ENCODE measurements around the gene USP36. TPM values are rescaled to one million over a fixed set of nuclear protein-coding genes. Genes with fewer than 3 reads are reported as not detected.

USP36 gene
- total RNA-seq, 1 donor from 2014 or later, result 71.2 TPM

GRCh38 chr17:78765821-78766220, 74.8 kb downstream of the USP36 start:
- no peak for DNase-seq (ENCODE audit: extremely low spot score in 2 of 2)
- no peak overlapping the region for H3K4me3 ChIP-seq
- no peaks in the 10 kb centered on the region for H3K36me3 ChIP-seq
- peaks cover 64% of the 10 kb centered on the region for H3K4me1 ChIP-seq
- no peaks in the 10 kb centered on the region for H3K27me3 ChIP-seq
- TF ChIP-seq, protein P1, sequence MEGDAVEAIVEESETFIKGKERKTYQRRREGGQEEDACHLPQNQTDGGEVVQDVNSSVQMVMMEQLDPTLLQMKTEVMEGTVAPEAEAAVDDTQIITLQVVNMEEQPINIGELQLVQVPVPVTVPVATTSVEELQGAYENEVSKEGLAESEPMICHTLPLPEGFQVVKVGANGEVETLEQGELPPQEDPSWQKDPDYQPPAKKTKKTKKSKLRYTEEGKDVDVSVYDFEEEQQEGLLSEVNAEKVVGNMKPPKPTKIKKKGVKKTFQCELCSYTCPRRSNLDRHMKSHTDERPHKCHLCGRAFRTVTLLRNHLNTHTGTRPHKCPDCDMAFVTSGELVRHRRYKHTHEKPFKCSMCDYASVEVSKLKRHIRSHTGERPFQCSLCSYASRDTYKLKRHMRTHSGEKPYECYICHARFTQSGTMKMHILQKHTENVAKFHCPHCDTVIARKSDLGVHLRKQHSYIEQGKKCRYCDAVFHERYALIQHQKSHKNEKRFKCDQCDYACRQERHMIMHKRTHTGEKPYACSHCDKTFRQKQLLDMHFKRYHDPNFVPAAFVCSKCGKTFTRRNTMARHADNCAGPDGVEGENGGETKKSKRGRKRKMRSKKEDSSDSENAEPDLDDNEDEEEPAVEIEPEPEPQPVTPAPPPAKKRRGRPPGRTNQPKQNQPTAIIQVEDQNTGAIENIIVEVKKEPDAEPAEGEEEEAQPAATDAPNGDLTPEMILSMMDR (IDR thresholded peaks at IDR 0.05), result no peak
- TF ChIP-seq POLR2AphosphoS5 (IDR thresholded peaks at IDR 0.05; ENCODE audit: insufficient read depth in 1 of 2, low read depth in 1 of 2) (no peak), POLR2A (IDR thresholded peaks at IDR 0.05) (no peak)
- peak overlapping the region; percentile 21 for H3K27ac ChIP-seq
- no peaks in the 10 kb centered on the region for H3K9me3 ChIP-seq
- intact Hi-C loops (cut with DNase I), result no loop called here

- no peaks in the 10 kb centered on the region for H3K27me3 ChIP-seq
- peaks cover 64% of the 10 kb centered on the region for H3K4me1 ChIP-seq
- TF ChIP-seq, protein P1 (IDR thresholded peaks at IDR 0.05), result no peak
- TF ChIP-seq POLR2AphosphoS5 (IDR thresholded peaks at IDR 0.05; ENCODE audit: insufficient read depth in 1 of 2, low read depth in 1 of 2), result no peak
- TF ChIP-seq POLR2A (IDR thresholded peaks at IDR 0.05), result no peak
- no peak for DNase-seq (ENCODE audit: extremely low spot score in 2 of 2)
- no peak overlapping the region for H3K27ac ChIP-seq
- H3K36me3 ChIP-seq, result no peaks in the 10 kb centered on the region
- H3K4me3 ChIP-seq, result no peak overlapping the region
- H3K9me3 ChIP-seq, result no peaks in the 10 kb centered on the region
- intact Hi-C loops (cut with DNase I), result no loop called here
These were observed 75.7 kb downstream of the USP36 start for GRCh38 chr17:78764871-78765270.

GRCh38 chr17:78763561-78763960, 77.1 kb downstream of the USP36 start:
- no peak overlapping the region for H3K27ac ChIP-seq
- H3K4me3 ChIP-seq, result no peak overlapping the region
- DNase-seq (ENCODE audit: extremely low spot score in 2 of 2), result no peak
- H3K4me1 ChIP-seq, result peaks cover 59% of the 10 kb centered on the region
- no peaks in the 10 kb centered on the region for H3K9me3 ChIP-seq
- TF ChIP-seq POLR2A (IDR thresholded peaks at IDR 0.05), result no peak
- H3K36me3 ChIP-seq, result no peaks in the 10 kb centered on the region
- no peaks in the 10 kb centered on the region for H3K27me3 ChIP-seq
- intact Hi-C loops (cut with DNase I), result no loop called here

GRCh38 chr17:78761789-78762406, 78.7 kb downstream of the USP36 start:
- H3K4me1 ChIP-seq, result peaks cover 49% of the 10 kb centered on the region
- no peaks in the 10 kb centered on the region for H3K9me3 ChIP-seq
- no peak for TF ChIP-seq POLR2A (IDR thresholded peaks at IDR 0.05)
- TF ChIP-seq POLR2AphosphoS5 (IDR thresholded peaks at IDR 0.05; ENCODE audit: insufficient read depth in 1 of 2, low read depth in 1 of 2), result peak in 1 of 2 donors; percentile 61
- intact Hi-C loops (cut with DNase I), result no loop called here
- no peaks in the 10 kb centered on the region for H3K36me3 ChIP-seq
- no peak for DNase-seq (ENCODE audit: extremely low spot score in 2 of 2)
- H3K27ac ChIP-seq, result no peak overlapping the region
- H3K27me3 ChIP-seq, result no peaks in the 10 kb centered on the region
- no peak overlapping the region for H3K4me3 ChIP-seq

- H3K27me3 ChIP-seq, result no peaks in the 10 kb centered on the region
- no peaks in the 10 kb centered on the region for H3K9me3 ChIP-seq
- intact Hi-C loops (cut with DNase I), result no loop called here
- peaks cover 30% of the 10 kb centered on the region for H3K4me1 ChIP-seq
- TF ChIP-seq POLR2A (IDR thresholded peaks at IDR 0.05) (no peak), POLR2AphosphoS5 (IDR thresholded peaks at IDR 0.05; ENCODE audit: insufficient read depth in 1 of 2, low read depth in 1 of 2) (no peak)
- TF ChIP-seq, protein P1 (IDR thresholded peaks at IDR 0.05), result no peak
- H3K27ac ChIP-seq, result no peak overlapping the region
- H3K4me3 ChIP-seq, result no peak overlapping the region
- H3K36me3 ChIP-seq, result no peaks in the 10 kb centered on the region
- no peak for DNase-seq (ENCODE audit: extremely low spot score in 2 of 2)
These were observed 80.7 kb downstream of the USP36 start for GRCh38 chr17:78759969-78760352.

GRCh38 chr17:78759203-78759968, 81.2 kb downstream of the USP36 start:
- DNase-seq (ENCODE audit: extremely low spot score in 2 of 2), result no peak
- no peaks in the 10 kb centered on the region for H3K9me3 ChIP-seq

More at GRCh38 chr17:78759203-78759968, 81.2 kb downstream of the USP36 start:
- no peak overlapping the region for H3K4me3 ChIP-seq
- intact Hi-C loops (cut with DNase I), result no loop called here
- TF ChIP-seq POLR2AphosphoS5 (IDR thresholded peaks at IDR 0.05; ENCODE audit: insufficient read depth in 1 of 2, low read depth in 1 of 2), result no peak
- TF ChIP-seq, protein P1 (IDR thresholded peaks at IDR 0.05), result no peak
- TF ChIP-seq POLR2A (IDR thresholded peaks at IDR 0.05), result no peak
- no peaks in the 10 kb centered on the region for H3K27me3 ChIP-seq
- H3K27ac ChIP-seq, result no peak overlapping the region
- H3K36me3 ChIP-seq, result no peaks in the 10 kb centered on the region
- peaks cover 24% of the 10 kb centered on the region for H3K4me1 ChIP-seq

Measured in vagina (tissue), 2 donors.